H9 (cell line): ENCODE data around the gene EXOSC2. TPM values are rescaled to one million over a fixed set of nuclear protein-coding genes. Genes with fewer than 3 reads are reported as not detected.
A peak's percentile ranks its signal among the peaks of the same experiment; 100 is the strongest.

Source experiments
- DNase-seq: peaks from one replicate; pipeline ENCODE4 v3.0.0-alpha.2; 2017
- H2AFZ ChIP-seq: one replicate; pipeline ENCODE4 v1.6.1; 2013; ENCODE audit warnings: mild to moderate bottlenecking, low read length, control low read depth, moderate library complexity
- H2AK5ac ChIP-seq: 2 replicates; pipeline ENCODE4 v1.6.1; 2013; ENCODE audit warnings: low read length, control low read depth, mixed read lengths; ENCODE audit not compliant: insufficient read length
- H2BK120ac ChIP-seq: one replicate; pipeline ENCODE4 v1.6.1; 2013; ENCODE audit warnings: low read depth, mild to moderate bottlenecking, low read length, control low read depth, inconsistent platforms; ENCODE audit not compliant: poor library complexity, severe bottlenecking
- H2BK12ac ChIP-seq: 2 replicates; pipeline ENCODE4 v1.6.1; 2013; ENCODE audit warnings: low read length, control low read depth, mixed read lengths, low read depth; ENCODE audit not compliant: insufficient read length
- H2BK15ac ChIP-seq: 2 replicates; pipeline ENCODE4 v1.6.1; 2013; ENCODE audit warnings: low read depth, low read length, control low read depth
- H2BK20ac ChIP-seq: one replicate; pipeline ENCODE4 v1.6.1; 2013; ENCODE audit warnings: low read depth, mild to moderate bottlenecking, low read length, control low read depth, inconsistent platforms; ENCODE audit not compliant: poor library complexity, severe bottlenecking
- H2BK5ac ChIP-seq: 2 replicates; pipeline ENCODE4 v1.6.1; 2013; ENCODE audit warnings: low read length, control low read depth, mixed read lengths; ENCODE audit not compliant: insufficient read length
- H3K14ac ChIP-seq: 2 replicates; pipeline ENCODE4 v1.6.1; 2013; ENCODE audit warnings: low read length, control low read depth; ENCODE audit not compliant: insufficient read depth
- H3K18ac ChIP-seq: 2 replicates; pipeline ENCODE4 v1.6.1; 2013; ENCODE audit warnings: low read depth, mild to moderate bottlenecking, mixed read lengths, low read length, control low read depth; ENCODE audit not compliant: insufficient read length
- H3K23ac ChIP-seq: 2 replicates; pipeline ENCODE4 v1.6.1; 2013; ENCODE audit warnings: low read length, control low read depth, mixed read lengths, low read depth; ENCODE audit not compliant: insufficient read length
- H3K23me2 ChIP-seq: 2 replicates; pipeline ENCODE4 v1.6.1; 2013; ENCODE audit warnings: low read depth, mild to moderate bottlenecking, mixed read lengths, low read length, control low read depth; ENCODE audit not compliant: insufficient read length, poor library complexity, severe bottlenecking
- H3K27ac ChIP-seq: 2 replicates; pipeline ENCODE4 v1.5.1; 2013; ENCODE audit warnings: low read length, control low read depth, mixed read lengths, low read depth; ENCODE audit not compliant: insufficient read length
- H3K27me3 ChIP-seq: 2 replicates; pipeline ENCODE4 v1.6.1; 2013; ENCODE audit warnings: low read length, control low read depth, inconsistent platforms; ENCODE audit not compliant: insufficient read depth
- H3K4ac ChIP-seq: 2 replicates; pipeline ENCODE4 v1.6.1; 2013; ENCODE audit warnings: low read depth, mild to moderate bottlenecking, control low read depth, inconsistent platforms, low read length, moderate library complexity
- H3K4me1 ChIP-seq: 2 replicates; pipeline ENCODE4 v1.6.1; 2013; ENCODE audit warnings: low read length, control low read depth, inconsistent platforms; ENCODE audit not compliant: insufficient read depth
- H3K4me2 ChIP-seq: 2 replicates; pipeline ENCODE4 v1.6.1; 2013; ENCODE audit warnings: low read length, control low read depth, mixed read lengths; ENCODE audit not compliant: insufficient read length, insufficient read depth
- H3K56ac ChIP-seq: 2 replicates; pipeline ENCODE4 v1.6.1; 2013; ENCODE audit warnings: low read depth, mild to moderate bottlenecking, mixed read lengths, low read length, control low read depth; ENCODE audit not compliant: insufficient read length
- H3K79me1 ChIP-seq: 2 replicates; pipeline ENCODE4 v1.6.1; 2013; ENCODE audit warnings: low read depth, mild to moderate bottlenecking, moderate library complexity, low read length, control low read depth, inconsistent platforms; ENCODE audit not compliant: insufficient read depth, poor library complexity, severe bottlenecking
- H3K79me2 ChIP-seq: 2 replicates; pipeline ENCODE4 v1.6.1; 2013; ENCODE audit warnings: low read length, control low read depth, inconsistent platforms; ENCODE audit not compliant: insufficient read depth
- H3K9ac ChIP-seq: 2 replicates; pipeline ENCODE4 v1.6.1; 2013; ENCODE audit warnings: low read length, control low read depth, mixed read lengths; ENCODE audit not compliant: insufficient read length; ENCODE audit errors: extremely low read depth
- H3K9me3 ChIP-seq: one replicate; pipeline ENCODE4 v1.6.1; 2013; ENCODE audit warnings: low read depth, low read length, inconsistent platforms; ENCODE audit not compliant: control insufficient read depth
- H3T11ph ChIP-seq: one replicate; pipeline ENCODE4 v1.6.1; 2013; ENCODE audit warnings: mild to moderate bottlenecking, low read length, control low read depth, inconsistent platforms
- H4K20me1 ChIP-seq: one replicate; pipeline ENCODE4 v1.6.1; 2013; ENCODE audit not compliant: control insufficient read depth, insufficient read length, insufficient read depth
- H4K5ac ChIP-seq: 2 replicates; pipeline ENCODE4 v1.6.1; 2013; ENCODE audit warnings: low read depth, mild to moderate bottlenecking, mixed read lengths, low read length, control low read depth; ENCODE audit not compliant: insufficient read length
- H4K8ac ChIP-seq: replicated peaks from 2 replicates; pipeline ENCODE4 v1.6.1; 2013; ENCODE audit warnings: low read length, control low read depth, mixed read lengths, low read depth; ENCODE audit not compliant: insufficient read length
- H4K91ac ChIP-seq: 2 replicates; pipeline ENCODE4 v1.6.1; 2013; ENCODE audit warnings: low read depth, mild to moderate bottlenecking, moderate library complexity, mixed read lengths, low read length, control low read depth; ENCODE audit not compliant: insufficient read length
- H3K27ac Mint-ChIP-seq, 3 experiments: 2 replicates in 2 of 3; 3 replicates in 1 of 3; pipeline ENCODE4 v1.8.0; 2020 to 2021; ENCODE audit warnings: mixed read lengths in 3 of 3, mild to moderate bottlenecking in 1 of 3, moderate library complexity in 1 of 3
- H3K27me3 Mint-ChIP-seq: 2 replicates; pipeline ENCODE4 v1.8.0; 2021; ENCODE audit warnings: low read depth, mild to moderate bottlenecking, moderate library complexity, mixed read lengths
- H3K36me3 Mint-ChIP-seq, 3 experiments: 2 replicates in 2 of 3; 3 replicates in 1 of 3; pipeline ENCODE4 v1.8.0; 2020 to 2021; ENCODE audit warnings: low read depth in 3 of 3, mixed read lengths in 3 of 3; ENCODE audit not compliant: insufficient read depth in 1 of 3
- H3K4me1 Mint-ChIP-seq, 2 experiments: 2 replicates each; pipeline ENCODE4 v1.8.0; 2020; ENCODE audit warnings: mixed read lengths in 2 of 2
- H3K4me3 Mint-ChIP-seq, 2 experiments: 2 replicates in 1 of 2; 3 replicates in 1 of 2; pipeline ENCODE4 v1.8.0; 2020 to 2021; ENCODE audit warnings: mild to moderate bottlenecking in 2 of 2, mixed read lengths in 2 of 2, moderate library complexity in 1 of 2
- H3K9me3 Mint-ChIP-seq, 2 experiments: 2 replicates in 1 of 2; 3 replicates in 1 of 2; pipeline ENCODE4 v1.8.0; 2020; ENCODE audit warnings: mild to moderate bottlenecking in 2 of 2, mixed read lengths in 2 of 2, moderate library complexity in 1 of 2
- CTCF ChIP-seq: fragments of 200-600 bp; sonication (generic); conservative IDR thresholded peaks from 3 replicates; pipeline ENCODE4 v1.8.0; 2021; ENCODE audit warnings: antibody characterized with exemption, mild to moderate bottlenecking
- WGBS: extraction: QIAGEN DNeasy Blood & Tissue Kit; methylation state at CpG from one replicate; pipeline ENCODE4 v1.1.7; 2013; ENCODE audit warnings: missing lambda C conversion rate, low lambda C conversion rate, mixed read lengths; ENCODE audit not compliant: insufficient read length; ENCODE audit errors: extremely low coverage; 5-methylcytosine and 5-hydroxymethylcytosine counted together
- total RNA-seq: library from RNA; stranded (reverse); gene quantifications from 2 replicates; pipeline ENCODE4 v1.2.1, GENCODE V29; 2021

The EXOSC2 gene
- total RNA-seq, 1 experiment from 2014 or later, result 94.5 TPM

- Histone ChIP-seq H4K20me1 (no peaks in the 10 kb centered on the region), H3K4me1 (no peaks in the 10 kb centered on the region; the same call in 1 of the 2 replicates), H3K27me3 (no peaks in the 10 kb centered on the region), H3K79me1 (no peaks in the 10 kb centered on the region), H2BK5ac (no peak overlapping the region), H4K8ac (no peak overlapping the region), H3K23me2 (peaks cover 3% of the 10 kb centered on the region), H2AK5ac (no peak overlapping the region), H3T11ph (no peak overlapping the region), H4K5ac (no peak overlapping the region), H3K23ac (no peak overlapping the region), H3K4me2 (no peak overlapping the region), H2BK15ac (no peak overlapping the region), H3K4ac (no peak overlapping the region), H4K91ac (no peak overlapping the region), H3K14ac (no peak overlapping the region), H2AFZ (no peak overlapping the region), H3K56ac (no peak overlapping the region), H3K18ac (no peak overlapping the region), H3K9me3 (no peaks in the 10 kb centered on the region), H3K79me2 (no peaks in the 10 kb centered on the region), H2BK20ac (no peak overlapping the region), H2BK12ac (no peak overlapping the region), H3K9ac (no peak overlapping the region), H2BK120ac (no peak overlapping the region), H3K27ac (no peak overlapping the region)
- peaks cover 24 to 39% of the 10 kb centered on the region in 2 experiments for H3K4me1 Mint-ChIP-seq
- DNase-seq, result no peak
- no peaks in the 10 kb centered on the region; a peak in 1 of 7 replicates for H3K36me3 Mint-ChIP-seq
- no peak overlapping the region for H3K4me3 Mint-ChIP-seq
- TF ChIP-seq CTCF, result no peak
- peak overlapping the region in 1 of 3 experiments; percentile 79; a peak in 1 of 7 replicates for H3K27ac Mint-ChIP-seq
- H3K9me3 Mint-ChIP-seq, result peaks cover 8 to 10% of the 10 kb centered on the region in 2 experiments
- no CpG with 5 or more reads among the region's 5 CpGs for WGBS
- peaks cover 4% of the 10 kb centered on the region for H3K27me3 Mint-ChIP-seq
Measured at GRCh38 chr9:130688072-130688471, 5.5 kb upstream of the EXOSC2 start.
